Kidney (tissue), 14 donors: ENCODE results near the gene LRRC8C. TPM values are rescaled to one million over a fixed set of nuclear protein-coding genes. Genes with fewer than 3 reads are reported as not detected.
A peak's percentile ranks its signal among the peaks of the same experiment; 100 is the strongest.

Source experiments
- DNase-seq, 5 donors: peaks; one replicate each; pipeline ENCODE4 v3.0.0-alpha.2; 2013 to 2020
- FAIRE-seq: peaks from 2 replicates; lab custom pipeline; 2012; peaks lifted over from hg19 to GRCh38; lab: Jason Lieb, UNC
- H3K27ac ChIP-seq, 2 donors: one replicate each; pipeline ENCODE4 v1.7.0; 2013; ENCODE audit warnings: low read depth in 2 of 2, low read length in 2 of 2, inconsistent platforms in 1 of 2
- H3K27me3 ChIP-seq: one replicate; pipeline ENCODE4 v1.7.1; 2013; ENCODE audit warnings: low read length, inconsistent platforms; ENCODE audit not compliant: control insufficient read depth, insufficient read depth
- H3K36me3 ChIP-seq, 3 donors: one replicate each; pipeline versions ENCODE4 v1.7.0 to v1.7.1; 2013; ENCODE audit warnings: low read length in 3 of 3, control low read depth in 1 of 3, inconsistent platforms in 1 of 3; ENCODE audit not compliant: insufficient read depth in 3 of 3, control insufficient read depth in 2 of 3
- H3K4me1 ChIP-seq, 3 donors: one replicate each; pipeline versions ENCODE4 v1.7.0 to v1.7.1; 2013; ENCODE audit warnings: low read length in 3 of 3, inconsistent platforms in 1 of 3, low read depth in 1 of 3; ENCODE audit not compliant: control insufficient read depth in 2 of 3, insufficient read depth in 2 of 3
- H3K4me3 ChIP-seq, 3 donors: one replicate each; pipeline versions ENCODE4 v1.7.0 to v1.8.1; 2013; ENCODE audit warnings: low read length in 3 of 3, control low read depth in 1 of 3, inconsistent platforms in 1 of 3
- H3K9ac ChIP-seq, 3 donors: one replicate each; pipeline versions ENCODE4 v1.7.0 to v1.7.1; 2013; ENCODE audit warnings: low read length in 3 of 3, control low read depth in 1 of 3, inconsistent platforms in 1 of 3
- H3K9me3 ChIP-seq, 3 donors: one replicate each; pipeline versions ENCODE4 v1.7.0 to v1.7.1; 2013; ENCODE audit warnings: low read length in 3 of 3, control low read depth in 1 of 3, inconsistent platforms in 1 of 3; ENCODE audit not compliant: control insufficient read depth in 2 of 3, insufficient read depth in 1 of 3
- CTCF ChIP-seq: IDR thresholded peaks from 3 replicates; pipeline ENCODE4 v1.5.1; 2012; ENCODE audit warnings: mild to moderate bottlenecking, moderate library complexity, borderline replicate concordance; ENCODE audit not compliant: insufficient read depth; ENCODE audit errors: extremely low read depth
- intact Hi-C: fragments of 100-400 bp; cut with DNase I; formaldehyde crosslinking; loops from one replicate; pipeline ENCODE4 v1.11.1; 2022
- polyA plus RNA-seq: library from polyadenylated mRNA; stranded (reverse); fragments of 350-450 nt; fragmentation: Illumina TruSeq; extraction: RNeasy Lipid Tissue Mini Kit (QIAGEN cat#74804); gene quantifications from one replicate; pipeline ENCODE4 v1.2.3, GENCODE V29; 2014; ENCODE audit warnings: low read depth, low replicate concordance; ENCODE audit not compliant: insufficient read depth
- total RNA-seq: library from RNA; stranded (reverse); fragmentation: NEBNext Ultra II Directional; extraction: Animal tissue kit (Norgen Biotek cat#: 25700); gene quantifications from one replicate; pipeline ENCODE4 v1.2.1, GENCODE V29; 2021
- donor health status: control.
- donor health status: control.
- donor health status: control.
- donor health status: control.
- donor health status: control.
- donor health status: DM: yes; HTN: yes; CAD: no.
- donor health status: Normal renal cell carcinoma (clear cell type).

The LRRC8C gene
- total and polyA plus RNA-seq, 2 donors from 2014 or later = 2.6 to 12.7 TPM

- DNase-seq = no peak
- Histone ChIP-seq H3K27ac (no peak overlapping the region), H3K27me3 (no peaks in the 10 kb centered on the region), H3K9me3 (no peaks in the 10 kb centered on the region), H3K36me3 (no peaks in the 10 kb centered on the region), H3K4me3 (no peak overlapping the region), H3K4me1 (no peaks in the 10 kb centered on the region), H3K9ac (no peak overlapping the region)
- intact Hi-C loops = no loop called here
- peak; percentile 28 for TF ChIP-seq CTCF
- no peak for FAIRE-seq
Observed at GRCh38 chr1:89615676-89616598, 17.0 kb upstream of the LRRC8C start.

GRCh38 chr1:89616844-89617627 is 15.9 kb upstream of the LRRC8C start:
- Histone ChIP-seq H3K4me1 (no peaks in the 10 kb centered on the region), H3K4me3 (no peak overlapping the region), H3K9me3 (no peaks in the 10 kb centered on the region), H3K27ac (no peak overlapping the region), H3K27me3 (no peaks in the 10 kb centered on the region), H3K36me3 (no peaks in the 10 kb centered on the region), H3K9ac (no peak overlapping the region)
- DNase-seq (no peak), FAIRE-seq (no peak)
- intact Hi-C loops = no loop called here
- TF ChIP-seq CTCF = no peak

- no peak for DNase-seq
- intact Hi-C loops = no loop called here
- Histone ChIP-seq H3K27ac (no peak overlapping the region), H3K27me3 (no peaks in the 10 kb centered on the region), H3K36me3 (no peaks in the 10 kb centered on the region), H3K4me3 (no peak overlapping the region), H3K9ac (no peak overlapping the region), H3K9me3 (no peaks in the 10 kb centered on the region), H3K4me1 (peaks cover 0 to 3% (median 0%) of the 10 kb centered on the region in 3 donors)
- no peak for TF ChIP-seq CTCF
- no peak for FAIRE-seq
Observed at GRCh38 chr1:89620664-89621063, 12.3 kb upstream of the LRRC8C start.
